22Rv1 (cell line): Measurements from ENCODE around the gene PXMP4.

Source experiments
- H3K27ac ChIP-seq: fragments of 450-650 bp; 2 replicates; pipeline ENCODE4 v1.5.1; 2017
- CTCF ChIP-seq: fragments of 450-650 bp; IDR thresholded peaks from 2 replicates; pipeline ENCODE4 v1.5.1; 2017; ENCODE audit warnings: mild to moderate bottlenecking
- ZFX ChIP-seq: fragments of 450-650 bp; IDR thresholded peaks from 2 replicates; pipeline ENCODE4 v1.6.1; 2017; ENCODE audit warnings: antibody characterized with exemption, borderline replicate concordance

PXMP4 gene

GRCh38 chr20:33744181-33744580, 24.1 kb upstream of the PXMP4 start:
- no peak overlapping the region for H3K27ac ChIP-seq
- TF ChIP-seq CTCF, result no peak
- TF ChIP-seq ZFX, result no peak

GRCh38 chr20:33740189-33740588, 20.1 kb upstream of the PXMP4 start:
- no peak overlapping the region for H3K27ac ChIP-seq
- TF ChIP-seq CTCF (no peak), ZFX (no peak)

- TF ChIP-seq ZFX, result no peak
- TF ChIP-seq CTCF, result no peak
- H3K27ac ChIP-seq, result no peak overlapping the region
Observed at GRCh38 chr20:33739493-33739892, 19.4 kb upstream of the PXMP4 start.

- TF ChIP-seq ZFX (no peak), CTCF (no peak)
- no peak overlapping the region for H3K27ac ChIP-seq
Observed at GRCh38 chr20:33736962-33737361, 16.9 kb upstream of the PXMP4 start.

- peak overlapping the region; percentile 99 for H3K27ac ChIP-seq
- TF ChIP-seq CTCF, result no peak
- no peak for TF ChIP-seq ZFX
Observed at GRCh38 chr20:33733654-33734576, 13.8 kb upstream of the PXMP4 start.

- H3K27ac ChIP-seq, result peak overlapping the region; percentile 99
- no peak for TF ChIP-seq CTCF
- TF ChIP-seq ZFX, result no peak
Observed at GRCh38 chr20:33732166-33732970, 12.3 kb upstream of the PXMP4 start.
